HG03108 (cell line): ENCODE measurements around the gene PRKCE.

ENCODE experiments used
- ATAC-seq: cut with Tn5 transposase; IDR thresholded peaks from one replicate; pipeline ENCODE4 v1.9.1; 2021; ENCODE audit warnings: moderate library complexity; ENCODE audit not compliant: unreplicated experiment

The PRKCE gene

GRCh38 chr2:45664635-45665261 is 13.3 kb downstream of the PRKCE start:
- peak; percentile 43 for ATAC-seq

GRCh38 chr2:45668509-45668908 is 17.0 kb downstream of the PRKCE start:
- no peak for ATAC-seq

- no peak for ATAC-seq
These were observed 17.6 kb downstream of the PRKCE start for GRCh38 chr2:45669032-45669486.

GRCh38 chr2:45670646-45671045 is 19.2 kb downstream of the PRKCE start:
- ATAC-seq: no peak

GRCh38 chr2:45672138-45672537 is 20.7 kb downstream of the PRKCE start:
- no peak for ATAC-seq

GRCh38 chr2:45674035-45674816 is 22.8 kb downstream of the PRKCE start:
- no peak for ATAC-seq

GRCh38 chr2:45675263-45675812 is 23.9 kb downstream of the PRKCE start:
- ATAC-seq: no peak

- ATAC-seq: no peak
These were observed 24.6 kb downstream of the PRKCE start for GRCh38 chr2:45676088-45676487.

- ATAC-seq: no peak
These were observed 27.4 kb downstream of the PRKCE start for GRCh38 chr2:45678791-45679348.

GRCh38 chr2:45680351-45680967 is 29.0 kb downstream of the PRKCE start:
- ATAC-seq: no peak

GRCh38 chr2:45681675-45682074 is 30.2 kb downstream of the PRKCE start:
- ATAC-seq: peak; percentile 95

GRCh38 chr2:45683292-45683691 is 31.8 kb downstream of the PRKCE start:
- no peak for ATAC-seq

- ATAC-seq: no peak
These were observed 33.3 kb downstream of the PRKCE start for GRCh38 chr2:45684756-45685155.

- ATAC-seq: no peak
These were observed 33.8 kb downstream of the PRKCE start for GRCh38 chr2:45685260-45685659.

GRCh38 chr2:45687964-45688363 is 36.5 kb downstream of the PRKCE start:
- ATAC-seq: no peak

- ATAC-seq: no peak
These were observed 37.2 kb downstream of the PRKCE start for GRCh38 chr2:45688479-45689298.

GRCh38 chr2:45690231-45690630 is 38.8 kb downstream of the PRKCE start:
- ATAC-seq: no peak

- ATAC-seq: peak; percentile 59
These were observed 39.9 kb downstream of the PRKCE start for GRCh38 chr2:45691171-45691999.

GRCh38 chr2:45692566-45692965 is 41.1 kb downstream of the PRKCE start:
- ATAC-seq: no peak
